KOPT-K1 (cell line): Measurements from ENCODE around the gene CD34.
A peak's percentile ranks its signal among the peaks of the same experiment; 100 is the strongest.

Source experiments
- H3K27ac ChIP-seq: fragments of 200-600 bp; sonication (generic); 2 replicates; pipeline ENCODE4 v1.5.1; 2016; ENCODE audit warnings: antibody characterized with exemption, mild to moderate bottlenecking, low read depth, low read length; ENCODE audit not compliant: poor library complexity, severe bottlenecking
- H3K36me3 ChIP-seq: fragments of 200-600 bp; sonication (generic); 2 replicates; pipeline ENCODE4 v1.5.1; 2017; ENCODE audit warnings: antibody characterized with exemption, mild to moderate bottlenecking, low read length, moderate library complexity; ENCODE audit not compliant: insufficient read depth
- H3K9me3 ChIP-seq: fragments of 200-600 bp; sonication (generic); 2 replicates; pipeline ENCODE4 v1.5.1; 2017; ENCODE audit warnings: antibody characterized with exemption, low read length, mild to moderate bottlenecking; ENCODE audit not compliant: insufficient read depth, poor library complexity, severe bottlenecking

Gene CD34

DNA sequence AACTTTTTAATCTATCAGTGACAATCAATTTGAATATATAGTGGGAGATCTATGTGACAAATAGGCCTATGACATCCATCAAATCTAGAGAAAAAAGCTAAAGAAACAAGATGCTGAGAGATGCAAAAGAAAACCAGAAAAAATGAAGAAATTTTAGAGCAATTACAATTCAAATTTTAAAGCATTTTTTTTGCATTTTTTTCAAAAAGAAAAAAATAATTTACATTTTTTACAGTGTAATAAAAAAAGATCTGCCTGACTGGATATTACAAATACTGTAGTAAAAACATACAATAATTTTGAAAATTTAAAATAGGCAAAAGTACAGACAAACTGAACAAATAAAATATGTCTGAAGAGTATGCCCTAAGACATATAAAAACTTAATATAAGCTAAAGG, 14.4 kb downstream of the CD34 start:
- Histone ChIP-seq H3K36me3 (no peaks in the 10 kb centered on the region), H3K27ac (no peak overlapping the region), H3K9me3 (no peaks in the 10 kb centered on the region)

DNA sequence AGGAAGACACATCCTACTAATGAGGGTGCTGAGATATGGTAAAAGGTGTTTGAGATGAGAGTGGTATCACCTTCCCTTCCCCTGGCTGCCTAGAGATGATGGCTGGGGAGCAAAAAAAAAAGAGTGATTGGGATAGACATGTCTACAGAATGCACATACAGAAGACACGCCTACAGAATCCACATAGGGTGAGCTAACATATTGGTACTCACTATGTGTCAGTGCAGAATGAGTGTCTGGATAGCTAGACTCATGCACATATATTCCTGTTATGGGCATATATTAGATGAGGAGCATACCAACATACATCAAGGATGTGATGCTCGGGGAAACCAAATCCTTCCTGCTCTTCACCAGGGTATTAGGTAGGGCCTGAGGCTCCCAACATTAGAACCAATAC, 16.2 kb downstream of the CD34 start:
- H3K36me3 ChIP-seq, result no peaks in the 10 kb centered on the region
- no peaks in the 10 kb centered on the region for H3K9me3 ChIP-seq

DNA sequence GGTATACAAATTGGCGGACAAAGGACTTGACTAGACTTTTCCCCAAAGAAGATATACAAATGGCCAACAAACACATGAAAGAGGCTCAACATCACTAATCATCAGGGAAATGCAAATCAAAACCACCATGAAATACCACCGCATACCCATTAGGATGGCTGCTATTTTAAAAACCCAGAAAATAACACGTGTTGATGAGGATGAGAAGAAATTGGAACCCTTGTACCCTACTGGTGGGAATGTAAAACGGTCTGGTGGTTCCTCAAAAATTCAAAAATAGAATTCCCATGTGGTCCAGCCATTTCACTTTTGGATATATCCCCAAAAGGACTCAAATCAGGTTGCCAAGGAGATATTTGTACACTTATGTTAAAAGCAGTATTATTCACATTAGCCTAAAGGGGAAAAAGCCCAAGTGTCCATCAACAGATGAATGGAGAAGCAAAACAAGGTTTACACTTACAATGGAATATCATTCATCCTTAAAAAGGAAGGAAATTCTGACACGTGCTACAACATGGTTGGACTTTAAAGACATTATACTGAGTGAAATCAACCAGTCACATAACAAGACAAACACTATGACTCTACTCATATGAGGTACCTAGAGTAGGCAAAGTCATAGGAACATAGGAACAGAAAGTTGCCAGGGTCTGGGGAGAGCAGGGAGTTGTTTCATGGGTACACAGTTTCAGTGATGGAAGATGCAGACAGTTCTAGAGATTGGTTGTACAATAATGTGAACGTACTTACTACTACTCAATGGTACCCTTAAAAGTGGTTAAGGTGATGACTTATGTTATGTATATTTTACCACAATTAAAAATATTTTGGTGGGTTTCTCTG, 17.0 kb downstream of the CD34 start:
- H3K9me3 ChIP-seq, result no peaks in the 10 kb centered on the region
- H3K27ac ChIP-seq, result no peak overlapping the region
- H3K36me3 ChIP-seq, result no peaks in the 10 kb centered on the region

More for the DNA sequence above, 16.2 kb downstream of the CD34 start:
- H3K27ac ChIP-seq, result no peak overlapping the region

DNA sequence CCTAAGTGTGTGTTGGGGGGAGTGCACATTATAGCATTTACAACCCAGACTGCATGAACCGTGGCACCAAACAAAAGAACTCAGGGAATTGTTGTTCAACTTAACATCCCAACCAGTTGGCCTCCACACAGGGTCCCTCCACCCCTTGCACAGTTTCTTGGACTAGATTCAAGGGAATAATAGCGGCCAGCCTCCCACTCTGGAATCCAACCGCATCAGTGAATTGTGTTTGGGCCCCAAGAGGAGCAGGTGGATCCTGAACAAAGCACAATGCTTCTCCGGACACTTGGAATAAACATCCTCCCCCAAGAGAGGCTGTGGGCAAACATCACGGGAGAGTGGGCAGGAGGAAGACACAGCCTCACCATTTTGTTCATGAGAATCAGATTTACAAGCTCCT, 18.2 kb downstream of the CD34 start:
- Histone ChIP-seq H3K9me3 (no peaks in the 10 kb centered on the region), H3K36me3 (no peaks in the 10 kb centered on the region)

DNA sequence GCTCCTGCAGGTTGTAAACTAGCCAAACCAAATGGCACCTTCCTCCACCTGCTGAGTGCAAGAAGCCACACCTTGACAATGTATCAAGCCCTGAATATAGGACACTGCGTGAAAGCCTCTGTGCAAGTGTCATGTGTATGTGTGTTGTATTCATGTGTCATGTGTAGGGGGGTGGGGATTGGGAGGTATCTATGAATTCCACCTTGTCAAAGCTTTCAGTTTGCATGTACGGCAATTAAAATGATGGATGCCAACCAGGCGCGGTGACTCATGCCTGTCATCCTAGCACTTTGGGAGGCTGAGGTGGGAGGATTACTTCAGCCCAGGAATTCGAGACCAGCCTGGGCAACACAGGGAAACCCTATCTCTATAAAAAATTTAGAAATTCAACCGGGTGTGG, 19.8 kb downstream of the CD34 start:
- Histone ChIP-seq H3K36me3 (no peaks in the 10 kb centered on the region), H3K27ac (no peak overlapping the region), H3K9me3 (no peaks in the 10 kb centered on the region)

More for the DNA sequence above, 18.2 kb downstream of the CD34 start:
- no peak overlapping the region for H3K27ac ChIP-seq

DNA sequence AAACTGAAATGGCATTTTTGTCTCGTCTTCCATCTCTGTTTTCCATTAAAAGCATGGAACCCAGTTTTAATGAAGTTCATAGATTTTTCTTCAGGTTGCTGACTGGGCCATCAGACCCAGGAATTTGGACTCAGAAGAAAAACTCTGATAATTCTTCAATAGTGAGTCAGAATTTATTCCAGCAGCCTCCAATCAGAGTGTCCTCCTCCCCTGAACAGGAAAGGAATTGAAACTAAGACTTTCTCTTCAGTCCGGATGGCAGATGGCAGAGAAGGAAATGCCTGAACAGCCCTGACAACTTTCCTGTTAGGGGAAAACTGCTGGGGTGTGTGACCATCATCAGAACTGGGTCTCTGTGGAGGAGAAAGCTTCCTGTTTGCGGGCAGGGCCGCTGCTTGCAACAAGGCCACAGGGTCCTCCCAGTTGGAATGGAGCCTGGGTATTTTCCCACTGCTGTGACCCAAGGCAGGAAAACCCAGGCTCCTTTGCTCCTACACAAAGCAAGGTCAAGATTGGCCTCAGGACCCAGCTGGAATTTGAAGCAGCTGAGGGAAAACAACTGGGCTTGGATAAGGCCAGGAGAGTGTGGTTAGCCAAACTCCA, 20.7 kb downstream of the CD34 start:
- H3K9me3 ChIP-seq, result no peaks in the 10 kb centered on the region
- no peaks in the 10 kb centered on the region for H3K36me3 ChIP-seq
- no peak overlapping the region for H3K27ac ChIP-seq

DNA sequence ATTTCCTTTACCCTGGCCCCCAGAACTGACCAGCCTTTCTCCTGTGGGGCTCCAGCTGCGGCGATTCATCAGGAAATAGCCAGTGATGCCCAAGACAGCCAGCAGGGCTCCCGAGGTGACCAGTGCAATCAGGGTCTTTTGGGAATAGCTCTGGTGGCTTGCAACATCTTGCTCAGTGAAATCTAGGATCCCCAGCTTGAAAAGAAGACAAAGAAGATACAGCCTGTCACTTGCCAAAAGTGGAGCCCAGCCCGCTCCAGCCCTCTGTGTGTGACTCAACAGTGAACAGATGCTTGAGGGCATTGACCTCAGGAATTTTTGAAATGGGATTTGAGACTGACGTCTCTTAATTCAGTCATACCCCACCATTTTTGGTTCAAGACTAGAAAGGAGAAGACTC, 22.3 kb downstream of the CD34 start:
- peak overlapping the region; percentile 83 for H3K27ac ChIP-seq
- no peaks in the 10 kb centered on the region for H3K36me3 ChIP-seq

DNA sequence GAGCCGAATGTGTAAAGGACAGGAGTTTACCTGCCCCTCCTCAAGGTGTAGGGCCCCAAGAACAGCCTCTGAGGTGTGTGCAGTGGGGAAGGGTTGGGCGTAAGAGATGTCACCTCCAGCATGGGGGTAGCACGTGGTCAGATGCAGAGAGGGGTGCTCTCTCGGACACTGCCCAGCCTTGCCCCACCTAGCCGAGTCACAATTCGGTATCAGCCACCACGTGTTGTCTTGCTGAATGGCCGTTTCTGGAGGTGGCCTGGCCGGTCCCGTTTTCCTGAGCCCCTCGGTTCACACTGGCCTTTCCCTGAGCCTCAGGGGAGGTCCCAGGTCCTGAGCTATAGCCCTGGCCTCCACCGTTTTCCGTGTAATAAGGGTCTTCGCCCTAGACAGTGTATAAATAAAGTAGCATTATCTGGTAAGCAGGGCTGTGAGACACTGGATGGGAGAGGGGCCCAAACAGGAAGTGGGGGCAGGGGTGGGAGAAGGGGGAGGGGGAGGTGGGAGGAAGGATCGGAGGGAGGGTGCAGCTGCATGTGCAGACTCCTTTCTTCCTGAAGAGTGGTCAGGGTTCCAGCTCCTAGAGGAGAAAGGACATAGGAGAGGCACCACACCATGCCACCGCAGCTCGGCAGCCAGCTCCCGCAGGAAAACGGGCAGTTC, 23.3 kb downstream of the CD34 start:
- Histone ChIP-seq H3K9me3 (no peaks in the 10 kb centered on the region), H3K36me3 (no peaks in the 10 kb centered on the region), H3K27ac (peak overlapping the region; percentile 83)

More for the DNA sequence above, 22.3 kb downstream of the CD34 start:
- H3K9me3 ChIP-seq, result no peaks in the 10 kb centered on the region

DNA sequence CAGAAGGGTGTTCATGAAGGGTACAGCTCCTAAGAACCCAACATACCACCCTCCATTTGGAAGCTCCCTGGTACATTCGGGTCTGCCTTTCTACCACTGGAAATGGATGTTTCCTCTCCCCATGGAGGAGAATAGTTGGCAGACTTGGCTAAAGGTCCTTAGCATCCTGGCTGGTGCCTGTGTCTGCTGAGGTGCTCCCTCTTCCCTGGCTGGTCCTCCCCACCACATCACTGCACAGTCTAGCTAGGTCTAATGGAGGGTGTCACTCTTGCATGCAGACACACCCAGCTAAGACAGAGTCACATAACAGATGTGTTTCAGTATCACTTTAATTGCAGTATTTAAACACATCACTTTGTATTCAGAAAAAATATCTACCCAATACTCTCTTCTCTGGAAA, 24.7 kb downstream of the CD34 start:
- Histone ChIP-seq H3K27ac (peak overlapping the region; percentile 83), H3K36me3 (no peaks in the 10 kb centered on the region), H3K9me3 (no peaks in the 10 kb centered on the region)

DNA sequence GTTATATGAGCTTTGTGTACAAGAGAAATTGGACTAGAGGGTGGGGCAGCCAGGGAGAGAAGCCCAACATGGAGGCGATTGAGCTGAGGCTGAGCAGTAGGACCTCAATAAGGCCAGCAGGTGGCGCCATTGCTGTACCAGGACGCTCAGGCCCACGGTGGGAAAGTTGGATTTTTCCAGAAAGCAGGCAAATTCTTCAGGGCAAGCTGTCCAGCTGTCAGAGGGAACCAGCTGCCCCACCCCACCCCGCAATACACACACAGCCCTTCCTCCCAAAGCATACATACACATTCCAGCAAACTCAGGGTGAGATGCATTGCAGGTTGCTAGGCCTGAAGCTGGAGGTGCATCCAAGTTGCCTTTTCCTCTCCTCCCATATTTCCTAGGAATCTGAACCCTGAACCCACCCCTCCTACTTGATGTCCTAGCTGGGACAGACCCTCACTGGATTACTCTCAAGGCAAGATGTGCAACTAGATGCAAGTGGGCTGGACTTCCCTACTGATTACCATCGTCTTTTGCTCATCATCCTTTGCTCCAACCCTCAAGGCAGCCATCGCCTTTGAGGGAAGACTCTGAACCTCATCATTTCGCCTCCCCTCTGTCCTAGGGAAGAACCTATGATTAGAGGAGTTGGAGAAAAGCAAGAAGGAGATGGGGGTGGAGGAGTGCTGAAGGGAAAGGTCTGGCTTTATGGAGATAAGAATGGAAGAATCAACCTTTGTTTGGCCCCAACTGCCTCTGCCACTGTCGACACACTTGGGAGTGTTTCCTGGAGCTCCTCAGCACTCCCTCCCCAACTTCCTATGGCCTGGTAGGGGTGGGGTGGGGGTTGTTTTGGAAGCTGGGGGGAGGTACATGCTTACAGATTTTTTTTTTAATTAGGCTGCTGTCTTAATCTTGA, 25.5 kb downstream of the CD34 start:
- no peaks in the 10 kb centered on the region for H3K36me3 ChIP-seq
- H3K27ac ChIP-seq, result peak overlapping the region; percentile 83
- no peaks in the 10 kb centered on the region for H3K9me3 ChIP-seq

DNA sequence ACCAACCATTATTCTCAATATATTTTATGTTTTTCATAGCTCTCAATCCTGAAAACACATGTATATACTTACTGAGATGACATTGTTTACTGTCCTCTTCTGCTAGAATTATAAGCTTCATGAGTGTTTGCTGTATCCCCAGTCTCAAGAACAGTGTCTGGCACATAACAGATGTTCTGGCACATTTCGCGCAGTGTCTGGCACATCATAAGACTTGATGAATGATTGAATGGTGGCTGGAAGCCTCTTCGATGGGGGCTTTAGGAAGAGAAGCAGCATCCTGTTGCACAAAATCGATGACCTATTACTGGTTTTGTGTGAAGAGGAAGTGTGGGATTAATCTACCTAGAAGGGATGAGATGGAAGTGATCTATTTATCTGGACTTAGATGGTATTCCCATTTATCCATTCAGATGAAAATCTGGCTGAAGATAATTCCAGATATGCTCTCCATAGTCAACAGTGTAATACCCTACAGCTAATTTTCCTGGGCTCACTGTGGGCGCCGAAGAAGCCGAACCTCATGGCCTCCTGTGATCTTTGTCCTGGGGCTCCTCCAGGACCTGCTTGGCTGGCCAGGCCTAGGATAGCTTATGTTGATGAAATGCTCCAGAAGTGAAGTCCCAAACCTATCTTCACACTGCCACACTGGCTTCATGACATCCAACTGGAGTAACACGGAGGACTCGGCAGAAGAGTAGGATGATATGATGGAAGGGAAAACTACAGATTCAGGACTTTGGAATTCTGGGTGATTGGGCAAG, 26.5 kb downstream of the CD34 start:
- Histone ChIP-seq H3K27ac (peak overlapping the region; percentile 83), H3K36me3 (no peaks in the 10 kb centered on the region), H3K9me3 (no peaks in the 10 kb centered on the region)

DNA sequence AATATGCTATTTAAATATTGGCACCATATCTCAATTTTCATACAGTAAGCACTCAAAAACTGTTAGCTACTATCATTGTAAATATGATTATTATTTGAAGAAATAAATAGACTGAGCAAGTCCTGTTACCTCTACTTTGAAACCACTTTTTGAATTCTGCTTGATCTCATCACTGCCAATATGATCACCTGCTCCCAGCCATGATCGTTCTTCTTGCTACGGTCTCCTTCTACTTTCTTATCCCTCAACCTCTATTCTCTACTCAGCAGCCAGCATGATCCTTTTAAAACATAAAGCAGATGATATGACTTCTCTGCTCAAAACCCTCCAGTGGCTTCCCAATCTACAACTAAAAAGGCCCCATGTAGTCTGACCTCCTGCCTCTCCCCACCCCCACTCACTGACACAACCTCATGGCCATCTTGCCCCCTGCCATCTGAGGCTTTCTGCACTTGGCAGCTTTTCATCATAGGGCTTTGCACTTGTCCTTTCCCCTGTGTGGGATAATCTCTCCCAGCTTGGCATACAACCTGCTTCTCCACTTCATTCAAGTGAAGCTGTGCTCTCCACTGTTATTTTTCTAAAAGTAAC, 27.2 kb downstream of the CD34 start:
- H3K27ac ChIP-seq, result peak overlapping the region; percentile 83
- no peaks in the 10 kb centered on the region for H3K9me3 ChIP-seq
- no peaks in the 10 kb centered on the region for H3K36me3 ChIP-seq

DNA sequence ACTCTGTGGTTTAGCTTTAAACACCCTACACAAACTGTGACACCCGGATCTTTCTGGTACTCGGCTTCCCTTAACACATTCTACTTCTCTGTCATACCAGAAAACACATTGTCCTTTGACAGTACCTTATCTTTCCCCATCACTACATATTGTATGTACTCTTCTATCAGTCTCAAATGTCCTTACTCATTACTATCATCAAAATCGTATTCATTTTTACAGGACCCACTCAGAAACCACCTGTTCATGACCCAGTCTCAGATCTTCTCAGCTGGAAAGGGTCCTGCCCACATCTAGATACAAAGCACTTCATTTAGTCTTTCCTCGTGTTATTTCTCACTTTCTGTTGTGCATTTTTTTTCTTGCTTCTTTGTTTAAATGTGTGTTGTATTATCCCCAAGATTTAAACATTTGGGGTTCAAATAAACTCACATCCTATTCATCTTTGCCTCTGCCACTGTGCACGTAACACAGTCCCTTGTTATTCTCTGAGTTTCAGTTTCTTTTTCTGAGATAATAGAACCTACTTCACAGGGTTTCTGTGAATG, 27.7 kb downstream of the CD34 start:
- Histone ChIP-seq H3K36me3 (no peaks in the 10 kb centered on the region), H3K27ac (peak overlapping the region; percentile 83), H3K9me3 (no peaks in the 10 kb centered on the region)

DNA sequence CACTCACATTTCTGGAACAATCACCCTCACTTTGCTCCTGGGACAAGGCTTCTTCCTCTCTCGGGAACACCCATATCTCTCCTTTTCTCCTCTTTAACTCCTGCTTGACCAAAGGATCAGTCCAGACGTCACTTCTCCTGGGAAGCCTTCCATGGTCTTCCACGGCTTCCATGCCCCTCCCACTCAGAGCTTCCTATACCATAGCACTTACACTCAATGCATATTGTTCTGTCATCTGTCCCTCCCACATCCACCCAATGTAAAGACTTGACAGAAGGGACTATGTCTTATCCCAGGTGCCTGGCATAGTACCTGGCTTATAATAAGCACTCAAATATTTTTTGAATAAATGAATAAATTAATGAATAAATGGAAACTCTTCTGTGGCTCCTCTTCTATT, 28.2 kb downstream of the CD34 start:
- H3K36me3 ChIP-seq, result no peaks in the 10 kb centered on the region
- no peaks in the 10 kb centered on the region for H3K9me3 ChIP-seq
- peak overlapping the region; percentile 83 for H3K27ac ChIP-seq
